ENCODE data around the gene AOC1.

DNA sequence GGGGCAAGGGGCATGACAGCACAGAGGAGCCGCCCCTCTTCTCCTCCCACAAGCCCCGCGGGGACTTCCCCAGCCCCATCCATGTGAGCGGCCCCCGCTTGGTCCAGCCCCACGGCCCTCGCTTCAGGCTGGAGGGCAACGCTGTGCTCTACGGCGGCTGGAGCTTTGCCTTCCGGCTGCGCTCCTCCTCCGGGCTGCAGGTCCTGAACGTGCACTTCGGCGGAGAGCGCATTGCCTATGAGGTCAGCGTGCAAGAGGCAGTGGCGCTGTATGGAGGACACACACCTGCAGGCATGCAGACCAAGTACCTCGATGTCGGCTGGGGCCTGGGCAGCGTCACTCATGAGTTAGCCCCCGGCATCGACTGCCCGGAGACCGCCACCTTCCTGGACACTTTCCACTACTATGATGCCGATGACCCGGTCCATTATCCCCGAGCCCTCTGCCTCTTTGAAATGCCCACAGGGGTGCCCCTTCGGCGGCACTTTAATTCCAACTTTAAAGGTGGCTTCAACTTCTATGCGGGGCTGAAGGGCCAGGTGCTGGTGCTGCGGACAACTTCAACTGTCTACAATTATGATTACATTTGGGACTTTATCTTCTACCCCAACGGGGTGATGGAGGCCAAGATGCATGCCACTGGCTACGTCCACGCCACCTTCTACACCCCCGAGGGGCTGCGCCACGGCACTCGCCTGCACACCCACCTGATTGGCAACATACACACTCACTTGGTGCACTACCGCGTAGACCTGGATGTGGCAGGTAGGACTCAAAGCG lies 5.1 kb downstream of the AOC1 start:
- TF ChIP-seq, protein P1, sequence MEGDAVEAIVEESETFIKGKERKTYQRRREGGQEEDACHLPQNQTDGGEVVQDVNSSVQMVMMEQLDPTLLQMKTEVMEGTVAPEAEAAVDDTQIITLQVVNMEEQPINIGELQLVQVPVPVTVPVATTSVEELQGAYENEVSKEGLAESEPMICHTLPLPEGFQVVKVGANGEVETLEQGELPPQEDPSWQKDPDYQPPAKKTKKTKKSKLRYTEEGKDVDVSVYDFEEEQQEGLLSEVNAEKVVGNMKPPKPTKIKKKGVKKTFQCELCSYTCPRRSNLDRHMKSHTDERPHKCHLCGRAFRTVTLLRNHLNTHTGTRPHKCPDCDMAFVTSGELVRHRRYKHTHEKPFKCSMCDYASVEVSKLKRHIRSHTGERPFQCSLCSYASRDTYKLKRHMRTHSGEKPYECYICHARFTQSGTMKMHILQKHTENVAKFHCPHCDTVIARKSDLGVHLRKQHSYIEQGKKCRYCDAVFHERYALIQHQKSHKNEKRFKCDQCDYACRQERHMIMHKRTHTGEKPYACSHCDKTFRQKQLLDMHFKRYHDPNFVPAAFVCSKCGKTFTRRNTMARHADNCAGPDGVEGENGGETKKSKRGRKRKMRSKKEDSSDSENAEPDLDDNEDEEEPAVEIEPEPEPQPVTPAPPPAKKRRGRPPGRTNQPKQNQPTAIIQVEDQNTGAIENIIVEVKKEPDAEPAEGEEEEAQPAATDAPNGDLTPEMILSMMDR (IDR thresholded peaks at IDR 0.05) = no peak
- TF ChIP-seq POLR2A (IDR thresholded peaks at IDR 0.05) = no peak

All from right lobe of liver (tissue), 4 donors.